Measurements from ENCODE around the gene SEPTIN10.

- TF ChIP-seq MAX (IDR thresholded peaks at IDR 0.05) (no peak), POLR2AphosphoS5 (IDR thresholded peaks at IDR 0.05; ENCODE audit: low read depth, low read length) (no peak), EZH2 (IDR thresholded peaks at IDR 0.05) (no peak)
Observed at GRCh38 chr2:109517118-109517889, 96.5 kb downstream of the SEPTIN10 start.
